NCI-H2227 (cell line): Measurements from ENCODE around the gene CACNA2D2.

Experiments used
- DNase-seq: peaks from one replicate; lab custom pipeline; 2025; ENCODE audit not compliant: unreplicated experiment; lab: John Stamatoyannopoulos, UW

The CACNA2D2 gene

GRCh38 chr3:50401978-50402595, 101.3 kb downstream of the CACNA2D2 start:
- DNase-seq = no peak

GRCh38 chr3:50396502-50396901, 106.9 kb downstream of the CACNA2D2 start:
- DNase-seq = no peak

GRCh38 chr3:50395070-50395860, 108.2 kb downstream of the CACNA2D2 start:
- DNase-seq = no peak

GRCh38 chr3:50393061-50393460, 110.4 kb downstream of the CACNA2D2 start:
- DNase-seq = no peak

- DNase-seq = no peak
These were observed 111.2 kb downstream of the CACNA2D2 start for GRCh38 chr3:50392101-50392715.

- DNase-seq = no peak
These were observed 112.8 kb downstream of the CACNA2D2 start for GRCh38 chr3:50390508-50391224.

- no peak for DNase-seq
These were observed 114.0 kb downstream of the CACNA2D2 start for GRCh38 chr3:50389414-50389767.

- DNase-seq = no peak
These were observed 114.6 kb downstream of the CACNA2D2 start for GRCh38 chr3:50388720-50389413.

- DNase-seq = peak; percentile 43
These were observed 115.3 kb downstream of the CACNA2D2 start for GRCh38 chr3:50388016-50388719.

GRCh38 chr3:50385754-50386153, 117.7 kb downstream of the CACNA2D2 start:
- no peak for DNase-seq

- no peak for DNase-seq
These were observed 119.7 kb downstream of the CACNA2D2 start for GRCh38 chr3:50383750-50384149.

GRCh38 chr3:50382722-50383121, 120.7 kb downstream of the CACNA2D2 start:
- no peak for DNase-seq

GRCh38 chr3:50381383-50381782, 122.1 kb downstream of the CACNA2D2 start:
- no peak for DNase-seq

- DNase-seq = no peak
These were observed 122.9 kb downstream of the CACNA2D2 start for GRCh38 chr3:50380405-50381085.

GRCh38 chr3:50378757-50379156, 124.7 kb downstream of the CACNA2D2 start:
- no peak for DNase-seq

GRCh38 chr3:50378024-50378423, 125.4 kb downstream of the CACNA2D2 start:
- no peak for DNase-seq

- DNase-seq = no peak
These were observed 128.0 kb downstream of the CACNA2D2 start for GRCh38 chr3:50375258-50375931.

- no peak for DNase-seq
These were observed 128.8 kb downstream of the CACNA2D2 start for GRCh38 chr3:50374363-50375257.
